Measurements from ENCODE around the gene ITGAD. TPM values are rescaled to one million over a fixed set of nuclear protein-coding genes. Genes with fewer than 3 reads are reported as not detected.

Gene ITGAD
- total and polyA plus RNA-seq, 2 of the 13 experiments (the other 11 are each of a cell fraction or from before 2014, with no cell fraction given), result not detected

GRCh38 chr16:31371619-31372484, 21.3 kb upstream of the ITGAD start (continued):
- TF ChIP-seq PLRG1 (conservative IDR thresholded peaks at IDR 0.05) (no peak), FOXK2 (IDR thresholded peaks at IDR 0.05) (no peak), ATF4 (CRISPR knock-in tag; IDR thresholded peaks at IDR 0.05) (peak in 1 of 2 experiments; percentile 91; a peak in 2 of 4 replicates), ETS1 (CRISPR knock-in tag; IDR thresholded peaks at IDR 0.05) (0 out of 2 replicates have a peak, but pooled peaks have one; percentile 82), RAD21 (CRISPR knock-in tag; IDR thresholded peaks at IDR 0.05) (no peak), PHB2 (IDR thresholded peaks at IDR 0.05; ENCODE audit: partially characterized antibody) (no peak), KLF15 (CRISPR knock-in tag; IDR thresholded peaks at IDR 0.05; ENCODE audit: borderline replicate concordance) (no peak), GLMP (CRISPR knock-in tag; IDR thresholded peaks at IDR 0.05; ENCODE audit: borderline replicate concordance) (no peak), NFRKB (IDR thresholded peaks at IDR 0.05) (no peak), MXD3 (CRISPR knock-in tag; IDR thresholded peaks at IDR 0.05) (no peak), WIZ (CRISPR knock-in tag; IDR thresholded peaks at IDR 0.05) (no peak), CAMTA2 (CRISPR knock-in tag; IDR thresholded peaks at IDR 0.05; ENCODE audit: borderline replicate concordance) (no peak), MEIS1 (CRISPR knock-in tag; IDR thresholded peaks at IDR 0.05; ENCODE audit: borderline replicate concordance) (0 out of 2 replicates have a peak, but pooled peaks have one; percentile 22), TRAFD1 (CRISPR knock-in tag; IDR thresholded peaks at IDR 0.05; ENCODE audit: borderline replicate concordance) (no peak), SNAPC2 (CRISPR knock-in tag; IDR thresholded peaks at IDR 0.05) (no peak), ZNF567 (CRISPR knock-in tag; IDR thresholded peaks at IDR 0.05; ENCODE audit: borderline replicate concordance) (no peak), ZNF576 (CRISPR knock-in tag; IDR thresholded peaks at IDR 0.05) (no peak), MEIS2 (CRISPR knock-in tag; IDR thresholded peaks at IDR 0.05) (peak; percentile 36; the same call in 1 of the 2 replicates), BRCA1 (CRISPR knock-in tag; IDR thresholded peaks at IDR 0.05) (peak; percentile 64; the same call in 1 of the 2 replicates), NR2F2 (IDR thresholded peaks at IDR 0.05; ENCODE audit: borderline replicate concordance, low read depth) (no peak), AGO1 (IDR thresholded peaks at IDR 0.05; ENCODE audit: low read depth, low read length, poor library complexity, severe bottlenecking) (no peak), KMT2B (CRISPR knock-in tag; IDR thresholded peaks at IDR 0.05) (no peak), ZNF331 (CRISPR knock-in tag; IDR thresholded peaks at IDR 0.05) (peak; percentile 11; the same call in 1 of the 2 replicates), THAP7 (CRISPR knock-in tag; IDR thresholded peaks at IDR 0.05) (no peak)

Measured in HepG2 (cell line).